Endothelial cell of umbilical vein (primary cell): ENCODE data around the gene GBP3. TPM values are rescaled to one million over a fixed set of nuclear protein-coding genes. Genes with fewer than 3 reads are reported as not detected.
"Not testable (repeated sequence)": the region's sequence is repeated elsewhere in the genome, so short reads cannot be mapped to it uniquely, and the experiment has no call there.

ENCODE experiments used
- BruUV-seq: library from RNA; stranded (reverse); fragments of 400-500 nt; replicated peaks from 2 replicates; lab custom pipeline; 2021; lab: Mats Ljungman, UMichigan
- CTCF ChIA-PET: fragments of 300-600, 350-600 bp; sonication (Branson Sonifier 250); formaldehyde crosslinking; loops from one replicate; lab custom pipeline; 2021; ENCODE audit warnings: antibody characterized with exemption, inconsistent platforms; lab: Charles Lee
- POLR2A ChIA-PET: fragments of 300-600, 350-600 bp; sonication (Branson Sonifier 250); formaldehyde crosslinking; loops from one replicate; lab custom pipeline; 2021; ENCODE audit warnings: antibody characterized with exemption, inconsistent platforms; lab: Charles Lee
- DNase-seq: peaks from one replicate; pipeline ENCODE4 v3.0.0-alpha.2; 2011; ENCODE audit warnings: low read depth, low spot score
- FAIRE-seq: peaks from 2 replicates; lab custom pipeline; 2011; peaks lifted over from hg19 to GRCh38; lab: Jason Lieb, UNC
- H2AFZ ChIP-seq: 2 replicates; pipeline ENCODE4 v1.6.0; 2012; ENCODE audit warnings: low read depth, low read length, control low read depth, inconsistent platforms
- H3K27ac ChIP-seq: 2 replicates; pipeline ENCODE4 v1.5.1; 2011; ENCODE audit warnings: low read depth, mild to moderate bottlenecking, control low read depth, low read length, moderate library complexity; ENCODE audit not compliant: insufficient read depth
- H3K27me3 ChIP-seq, 2 experiments: 2 replicates each; pipeline versions ENCODE4 v1.6.0 to v1.6.1; 2011; ENCODE audit warnings: low read length in 2 of 2, mixed read lengths in 1 of 2; ENCODE audit not compliant: control insufficient read depth in 2 of 2, insufficient read depth in 2 of 2
- H3K36me3 ChIP-seq, 2 experiments: 2 replicates in 1 of 2; 3 replicates in 1 of 2; pipeline ENCODE4 v1.5.1; 2011; ENCODE audit warnings: low read length in 2 of 2, mild to moderate bottlenecking in 1 of 2, moderate library complexity in 1 of 2; ENCODE audit not compliant: control insufficient read depth in 2 of 2, insufficient read depth in 2 of 2; ENCODE audit errors: extremely low read depth in 1 of 2
- H3K4me1 ChIP-seq: 3 replicates; pipeline ENCODE4 v1.5.1; 2011; ENCODE audit warnings: mild to moderate bottlenecking, low read length; ENCODE audit not compliant: control insufficient read depth, insufficient read depth; ENCODE audit errors: extremely low read depth
- H3K4me2 ChIP-seq: 2 replicates; pipeline ENCODE4 v1.6.1; 2011; ENCODE audit warnings: low read length, control low read depth, mixed read lengths; ENCODE audit not compliant: insufficient read depth
- H3K4me3 ChIP-seq, 3 experiments: fragments of 200-600 bp in 1 of 3; sonication (generic), shearing (Covaris generic) in 1 of 3; replicated peaks in 1 of 3; 2 replicates each; pipeline ENCODE4 v1.5.1; 2011 to 2016; ENCODE audit warnings: control low read depth in 3 of 3, low read length in 3 of 3, mild to moderate bottlenecking in 2 of 3, inconsistent platforms in 1 of 3, low read depth in 1 of 3, moderate library complexity in 1 of 3; ENCODE audit not compliant: insufficient read depth in 1 of 3
- H3K79me2 ChIP-seq: 2 replicates; pipeline ENCODE4 v1.6.0; 2012; ENCODE audit warnings: low read length, inconsistent platforms; ENCODE audit not compliant: control insufficient read depth, insufficient read depth
- H3K9ac ChIP-seq: replicated peaks from 2 replicates; pipeline ENCODE3; 2011; ENCODE audit warnings: low read length, control low read depth; ENCODE audit not compliant: insufficient read depth; ENCODE audit errors: extremely low read depth
- H3K9me1 ChIP-seq: replicated peaks from 3 replicates; pipeline ENCODE4 v1.6.0; 2011; ENCODE audit warnings: mild to moderate bottlenecking, low read length; ENCODE audit not compliant: control insufficient read depth, insufficient read depth; ENCODE audit errors: extremely low read depth
- H3K9me3 ChIP-seq: replicated peaks from 2 replicates; pipeline ENCODE4 v1.5.1; 2012; ENCODE audit warnings: low read length, inconsistent platforms; ENCODE audit not compliant: control insufficient read depth, insufficient read depth
- H4K20me1 ChIP-seq: replicated peaks from 2 replicates; pipeline ENCODE3; 2011; ENCODE audit warnings: mild to moderate bottlenecking, low read length; ENCODE audit not compliant: control insufficient read depth, insufficient read depth; ENCODE audit errors: extremely low read depth
- JUN ChIP-seq: IDR thresholded peaks from 2 replicates; pipeline ENCODE4 v1.6.1; 2011; ENCODE audit warnings: borderline replicate concordance, low read depth; ENCODE audit not compliant: insufficient read length, insufficient read depth
- dilution Hi-C: fragments of 300-500 bp; cut with MboI; formaldehyde crosslinking; loops from one replicate; pipeline ENCODE4 v1.15.0; 2019; ENCODE audit warnings: low sequenced_read_pairs; ENCODE audit not compliant: extremely low pct_ligation_motif_present
- intact Hi-C: fragments of 100-400 bp; cut with micrococcal nuclease; formaldehyde crosslinking; loops from one replicate; pipeline ENCODE4 v1.10.0; 2022
- polyA plus RNA-seq, 4 experiments: library from polyadenylated mRNA; depleted of rRNA in 3 of 4; stranded (reverse) in 3 of 4; unstranded in 1 of 4; fragments of >200 nt; gene quantifications; 2 replicates each; pipeline versions ENCODE4 v1.2.1 to v1.2.3, GENCODE V29; 2011 to 2012; ENCODE audit warnings: missing spikeins in 1 of 4
- total RNA-seq: library from RNA; stranded (reverse); gene quantifications from 2 replicates; pipeline ENCODE4 v1.2.3, GENCODE V29; 2021

Gene GBP3
- total and polyA plus RNA-seq, 2 donors (not counting 3 experiments of a cell fraction or from before 2014, with no cell fraction given) = 5.7 to 7.3 TPM

- H3K27ac ChIP-seq = no peak overlapping the region
- H3K4me1 ChIP-seq = no peaks in the 10 kb centered on the region
- ChIA-PET CTCF (no interaction called here), POLR2A (no interaction called here)
- H3K9me1 ChIP-seq = no peaks in the 10 kb centered on the region
- no peak overlapping the region for H3K4me3 ChIP-seq
- H2AFZ ChIP-seq = no peak overlapping the region
- H3K4me2 ChIP-seq = no peak overlapping the region
- peaks cover 6% of the 10 kb centered on the region for H3K79me2 ChIP-seq
- no peaks in the 10 kb centered on the region for H3K9me3 ChIP-seq
- no peak for DNase-seq
- no peak overlapping the region for H3K9ac ChIP-seq
- dilution Hi-C loops (no loop called here), intact Hi-C loops (no loop called here)
- no peak for FAIRE-seq
- no peak for TF ChIP-seq JUN
- no peaks in the 10 kb centered on the region for H3K36me3 ChIP-seq
- no peaks in the 10 kb centered on the region for H4K20me1 ChIP-seq
- no peaks in the 10 kb centered on the region for H3K27me3 ChIP-seq
- no TSS peak for BruUV-seq
Measured at GRCh38 chr1:88976235-88976634, 46.4 kb downstream of the GBP3 start.

GRCh38 chr1:88974616-88975172 lies 48.0 kb downstream of the GBP3 start:
- CTCF ChIA-PET = interaction anchor here (1.1 to 5.2 kb wide), 8 partner anchors 10 to 480 kb away, joined by 3 to 36 read pairs (median 6); partner anchors contain the start of gene GBP1
- H3K9ac ChIP-seq, H3K27me3 ChIP-seq, H3K4me1 ChIP-seq, H3K4me3 ChIP-seq, FAIRE-seq, H3K36me3 ChIP-seq, H3K9me1 ChIP-seq, H3K27ac ChIP-seq, H3K4me2 ChIP-seq, H4K20me1 ChIP-seq, H3K79me2 ChIP-seq, DNase-seq, H3K9me3 ChIP-seq, H2AFZ ChIP-seq, dilution Hi-C loops, BruUV-seq, POLR2A ChIA-PET: not testable (repeated sequence)
- intact Hi-C loops = loop anchor here (5.0 kb wide), 1 partner anchor 113 kb away; no protein-coding TSS in a partner anchor
